Frontal cortex (tissue), 4 donors: Measurements from ENCODE around the gene ACOT7. TPM values are rescaled to one million over a fixed set of nuclear protein-coding genes. Genes with fewer than 3 reads are reported as not detected.
"Not testable (repeated sequence)": the region's sequence is repeated elsewhere in the genome, so short reads cannot be mapped to it uniquely, and the experiment has no call there.

Experiments used
- DNase-seq, 2 donors: peaks; one replicate each; pipeline ENCODE4 v3.0.0; 2012; ENCODE audit warnings: low spot score in 2 of 2
- FAIRE-seq: peaks from 2 replicates; lab custom pipeline; 2012; peaks lifted over from hg19 to GRCh38; lab: Jason Lieb, UNC
- total RNA-seq: library from RNA; depleted of rRNA; stranded (reverse); fragments of >200 nt; gene quantifications from one replicate; pipeline ENCODE4 v1.2.3, GENCODE V29; 2014
- donor health status: control.
- donor health status: control.
- donor health status: control.

ACOT7 gene
- total RNA-seq, 1 donor from 2014 or later = 40.8 TPM

GRCh38 chr1:6367381-6368012 is 26.1 kb downstream of the ACOT7 start:
- FAIRE-seq = no peak

GRCh38 chr1:6365047-6365446 is 28.5 kb downstream of the ACOT7 start:
- DNase-seq (no peak), FAIRE-seq (no peak)

More at GRCh38 chr1:6367381-6368012, 26.1 kb downstream of the ACOT7 start:
- no peak for DNase-seq

- not testable (repeated sequence) for FAIRE-seq, DNase-seq
These were observed 30.3 kb downstream of the ACOT7 start for GRCh38 chr1:6363085-6363884.

DNA sequence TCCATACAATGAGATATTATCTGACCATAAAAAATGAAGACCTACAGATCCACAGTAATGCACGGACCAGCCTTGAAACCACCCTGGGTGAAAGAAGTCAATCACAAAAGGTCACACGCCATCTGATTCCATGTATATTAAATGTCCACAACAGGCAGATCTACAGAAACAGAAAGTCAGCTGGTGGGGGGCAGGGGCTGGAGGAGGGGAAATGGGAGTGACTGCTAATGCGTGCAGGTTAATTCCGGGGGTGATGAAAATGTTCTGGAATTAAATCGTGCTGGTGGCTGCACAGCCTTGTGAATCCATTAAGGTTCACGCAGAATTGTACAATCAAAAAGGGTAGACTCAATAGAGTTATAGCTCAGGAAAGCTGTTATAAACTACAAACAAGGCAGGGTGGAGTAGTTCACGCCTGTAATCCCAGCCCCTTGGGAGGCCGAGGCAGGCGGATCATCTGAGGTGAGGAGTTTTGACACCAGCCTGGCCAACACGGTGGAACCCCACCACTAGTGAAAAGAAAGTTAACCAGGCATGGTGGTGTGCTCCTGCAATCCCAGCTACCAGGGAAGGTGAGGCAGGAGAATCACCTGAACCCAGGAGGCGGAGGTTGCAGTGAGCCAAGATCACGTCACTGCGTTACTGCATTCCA is 32.3 kb downstream of the ACOT7 start:
- FAIRE-seq (no peak), DNase-seq (no peak)

- no peak for DNase-seq
- no peak for FAIRE-seq
These were observed 33.0 kb downstream of the ACOT7 start for GRCh38 chr1:6360517-6361070.

DNA sequence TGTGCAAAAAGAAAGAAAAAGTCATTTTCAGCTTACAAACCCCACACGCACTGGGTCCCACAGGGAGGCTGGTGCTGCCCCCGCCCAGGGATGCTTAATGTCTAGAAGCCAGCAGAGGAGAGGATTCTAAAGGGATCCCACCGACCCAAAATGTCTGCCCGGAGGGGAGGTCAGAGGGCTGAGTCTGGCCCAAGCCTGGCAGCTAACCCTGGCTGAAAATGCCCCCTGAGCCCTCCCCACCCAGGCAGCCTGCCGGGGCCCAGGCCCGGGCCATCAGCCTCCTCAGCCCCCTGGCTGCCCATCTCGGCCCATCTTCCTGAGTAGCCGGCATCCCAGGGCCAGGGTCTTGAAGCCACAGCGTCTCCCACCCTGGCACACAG is 33.5 kb downstream of the ACOT7 start:
- DNase-seq = no peak
- FAIRE-seq = no peak

GRCh38 chr1:6359216-6360116 is 34.1 kb downstream of the ACOT7 start:
- DNase-seq (no peak), FAIRE-seq (no peak)

DNA sequence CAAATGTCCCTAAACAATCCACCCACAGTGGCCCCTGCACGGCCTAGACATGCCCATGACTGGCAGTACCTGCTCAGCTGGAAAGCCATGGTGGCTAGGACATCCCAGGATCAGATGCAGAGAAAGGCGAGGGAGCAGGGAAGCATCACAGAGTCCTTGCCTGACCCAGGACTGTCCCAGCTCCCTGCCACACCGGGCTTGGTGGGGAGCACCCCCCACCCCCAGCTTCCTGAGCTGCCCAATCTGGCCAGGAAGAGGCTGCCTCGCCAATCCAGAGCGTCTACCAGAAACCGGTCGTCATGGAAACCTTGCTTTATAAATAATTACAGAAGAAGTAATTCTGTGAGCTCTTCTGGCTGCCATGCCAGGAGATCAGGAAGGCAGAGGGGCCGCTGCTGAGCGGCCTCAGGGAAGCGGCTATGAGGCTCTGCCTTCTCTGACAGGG is 34.8 kb downstream of the ACOT7 start:
- FAIRE-seq (no peak), DNase-seq (no peak)

DNA sequence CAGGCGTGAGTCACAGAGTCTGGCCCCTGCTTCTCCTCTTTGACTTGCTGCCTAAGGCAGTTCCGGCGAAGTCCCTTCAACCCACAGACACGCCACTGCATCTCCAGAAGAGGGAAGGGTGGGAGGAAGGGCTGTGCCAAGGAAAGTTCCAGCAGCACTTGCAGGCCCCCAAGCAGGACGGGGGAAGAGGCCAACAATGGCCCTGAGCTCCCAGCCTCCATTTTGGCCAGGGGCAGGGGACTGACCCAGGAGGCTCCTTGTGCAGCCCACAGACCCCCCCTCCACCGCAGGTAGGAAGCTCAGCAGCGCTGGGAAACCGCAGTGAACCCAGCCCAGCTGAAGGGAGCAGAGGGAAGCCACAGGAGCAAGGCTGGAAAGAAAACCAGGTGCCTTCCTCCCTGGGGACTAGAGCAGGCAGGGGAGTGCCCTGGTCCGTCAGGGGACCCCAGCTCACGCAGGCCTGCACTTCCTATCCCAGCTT is 35.4 kb downstream of the ACOT7 start:
- DNase-seq = no peak

DNA sequence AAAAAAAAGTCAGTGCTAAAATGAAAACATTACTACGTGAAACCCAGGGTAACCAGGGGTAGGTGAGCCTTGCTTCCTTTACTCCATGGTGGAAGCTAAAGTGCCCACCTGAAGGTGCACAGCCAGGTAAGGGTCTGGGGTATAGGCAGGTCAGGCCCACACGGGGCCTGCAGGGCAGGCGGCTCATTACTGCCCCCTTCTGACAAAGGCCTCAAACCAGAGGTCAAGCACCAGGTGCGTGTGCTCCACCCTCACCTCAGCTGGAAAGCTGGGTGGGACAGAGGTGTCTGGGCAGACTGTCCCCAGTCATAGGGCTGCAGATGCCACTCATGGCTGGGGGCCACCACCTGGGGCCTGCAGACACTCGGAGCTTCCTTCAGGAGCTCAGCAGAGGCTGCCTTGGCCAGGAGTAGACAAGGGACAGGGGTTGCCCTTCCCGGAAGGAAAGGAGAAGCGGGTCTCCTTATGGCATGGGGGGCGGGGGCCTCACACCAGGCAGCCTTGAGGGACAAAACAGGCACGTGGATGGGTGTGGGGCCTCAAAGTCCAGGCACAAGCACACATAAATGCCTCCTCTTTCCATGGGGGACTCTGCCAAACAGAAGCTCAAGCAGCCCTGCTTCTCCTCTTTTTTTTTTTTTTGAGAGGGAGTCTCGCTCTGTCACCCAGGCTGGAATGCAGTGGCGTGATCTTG is 36.2 kb downstream of the ACOT7 start:
- DNase-seq (no peak), FAIRE-seq (no peak)

More for the DNA sequence above, 35.4 kb downstream of the ACOT7 start:
- no peak for FAIRE-seq

DNA sequence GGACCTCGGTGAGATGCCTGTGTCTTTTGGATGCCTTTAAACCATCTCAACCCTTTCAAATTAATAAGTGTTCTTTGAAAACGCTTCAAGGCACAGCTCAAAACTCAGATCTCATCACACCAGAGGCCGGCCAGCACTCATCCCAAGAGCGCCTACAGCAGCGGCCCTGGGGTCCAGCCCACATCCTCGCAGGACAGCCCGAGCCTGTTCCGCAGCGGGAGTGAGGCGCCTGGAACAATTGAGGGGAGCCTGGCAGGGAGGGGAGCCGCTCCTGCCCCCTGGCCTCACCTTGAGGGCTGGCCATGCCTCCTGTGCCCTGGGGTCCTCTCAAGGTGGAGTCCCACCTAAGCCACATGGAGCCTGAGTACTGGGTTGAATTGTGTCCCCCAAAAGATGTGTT is 37.9 kb downstream of the ACOT7 start:
- no peak for FAIRE-seq
- DNase-seq = no peak

- FAIRE-seq = no peak
- DNase-seq = no peak
These were observed 38.8 kb downstream of the ACOT7 start for GRCh38 chr1:6354659-6355317.

- no peak for DNase-seq
- no peak for FAIRE-seq
These were observed 39.5 kb downstream of the ACOT7 start for GRCh38 chr1:6353955-6354658.

DNA sequence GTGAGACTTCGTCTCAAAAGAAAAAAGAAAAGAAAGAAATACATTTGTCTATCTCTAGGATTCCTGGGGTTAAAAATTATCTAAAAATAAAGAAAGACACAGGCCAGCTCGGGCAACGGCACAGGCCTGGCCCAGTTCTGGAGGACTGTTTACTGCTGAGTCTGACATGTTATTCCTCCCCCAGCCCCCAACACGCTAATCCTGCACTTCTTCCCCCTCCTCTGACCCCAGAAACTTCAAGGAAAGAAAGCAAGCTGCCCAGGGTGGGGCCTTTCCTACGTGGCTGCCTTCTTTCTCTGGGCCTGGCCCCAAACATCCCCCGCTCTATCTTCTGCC is 40.0 kb downstream of the ACOT7 start:
- DNase-seq (no peak), FAIRE-seq (no peak)

DNA sequence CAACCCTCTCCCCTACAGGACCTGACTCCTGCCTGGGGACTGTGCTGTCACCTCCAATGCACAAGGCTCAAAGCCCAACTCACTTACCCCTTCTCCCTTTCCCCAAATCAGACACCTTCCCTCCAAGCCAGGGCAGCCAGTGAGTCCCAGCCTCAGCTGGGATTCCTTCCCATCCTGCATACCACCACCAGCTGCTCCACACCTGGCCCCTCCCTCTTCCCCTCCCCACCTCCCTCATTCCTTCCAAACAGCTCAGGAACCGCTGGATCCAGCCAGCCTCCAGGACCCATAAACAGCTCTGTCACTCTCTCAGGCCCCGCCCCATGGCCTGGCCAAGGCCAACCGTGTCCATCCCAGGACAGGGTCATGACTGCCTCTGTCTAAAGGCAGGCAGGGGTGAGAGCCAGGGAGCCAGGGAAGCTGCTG is 41.4 kb downstream of the ACOT7 start:
- DNase-seq (no peak), FAIRE-seq (no peak)

GRCh38 chr1:6351480-6352137 is 42.0 kb downstream of the ACOT7 start:
- DNase-seq (no peak), FAIRE-seq (no peak)

- no peak for FAIRE-seq
These were observed 43.0 kb downstream of the ACOT7 start for GRCh38 chr1:6350416-6351088.

More at GRCh38 chr1:6350416-6351088, 43.0 kb downstream of the ACOT7 start:
- DNase-seq = peak; percentile 33 to 70
